HepG2 (cell line): ENCODE data around the gene ENDOU. TPM values are rescaled to one million over a fixed set of nuclear protein-coding genes. Genes with fewer than 3 reads are reported as not detected.

Source experiments
- ATAC-seq: fragments of 200-7000 bp; cut with Tn5 transposase; 3 replicates; pipeline ENCODE4 v1.9.1; 2020; ENCODE audit warnings: mild to moderate bottlenecking, moderate library complexity
- BruUV-seq: library from RNA; stranded (reverse); fragments of 400-500 nt; replicated peaks from 2 replicates; lab custom pipeline; 2021; lab: Mats Ljungman, UMichigan
- CTCF ChIA-PET: fragments of 300-600 bp; formaldehyde crosslinking; extraction: SDS; loops from one replicate; lab custom pipeline; 2021; ENCODE audit warnings: low total read pairs, inconsistent platforms, low intra/inter-chr PET ratio; lab: Yijun Ruan, JAX
- POLR2A ChIA-PET: fragments of 350-600 bp; sonication (Branson Sonifier 250); formaldehyde crosslinking; loops from one replicate; lab custom pipeline; 2020; ENCODE audit warnings: antibody characterized with exemption, inconsistent platforms; lab: Yijun Ruan, JAX
- DNase-seq: peaks from one replicate; pipeline ENCODE4 v3.0.0-alpha.2; 2015; ENCODE audit warnings: low spot score
- FAIRE-seq: peaks from 3 replicates; lab custom pipeline; 2011; peaks lifted over from hg19 to GRCh38; lab: Jason Lieb, UNC
- H2AFZ ChIP-seq: one replicate; pipeline ENCODE4 v1.6.1; 2011; ENCODE audit warnings: low read length, inconsistent platforms
- H3K27ac ChIP-seq: fragments of 300-600 bp; 3 replicates; pipeline ENCODE4 v1.8.0; 2011; ENCODE audit warnings: mixed run types, mild to moderate bottlenecking, mixed read lengths, low read length, inconsistent platforms; ENCODE audit not compliant: insufficient read depth; ENCODE audit errors: extremely low read length
- H3K27me3 ChIP-seq, 2 experiments: fragments of 200-600 bp in 1 of 2; 2 replicates in 1 of 2; 3 replicates in 1 of 2; pipeline versions ENCODE4 v1.6.0 to v1.8.0; 2011; ENCODE audit warnings: low read length in 2 of 2, mild to moderate bottlenecking in 2 of 2, moderate library complexity in 2 of 2, inconsistent platforms in 1 of 2; ENCODE audit not compliant: insufficient read depth in 2 of 2, control insufficient read depth in 1 of 2
- H3K36me3 ChIP-seq, 2 experiments: fragments of 200-600 bp in 1 of 2; replicated peaks in 1 of 2; 2 replicates in 1 of 2; 3 replicates in 1 of 2; pipeline versions ENCODE4 v1.5.1 to v1.8.0; 2011; ENCODE audit warnings: low read length in 2 of 2, inconsistent platforms in 1 of 2; ENCODE audit not compliant: insufficient read depth in 2 of 2, control insufficient read depth in 1 of 2
- H3K4me1 ChIP-seq: 2 replicates; pipeline ENCODE4 v1.5.1; 2012; ENCODE audit warnings: low read length, inconsistent platforms; ENCODE audit not compliant: insufficient read depth
- H3K4me2 ChIP-seq: 2 replicates; pipeline ENCODE4 v1.6.0; 2011; ENCODE audit warnings: low read depth, low read length, inconsistent platforms
- H3K4me3 ChIP-seq, 3 experiments: fragments of 200-600 bp in 1 of 3; sonication (generic), shearing (Covaris generic) in 1 of 3; replicated peaks in 1 of 3; 2 replicates each; pipeline ENCODE4 v1.5.1; 2011 to 2016; ENCODE audit warnings: low read length in 3 of 3, inconsistent platforms in 2 of 3, low read depth in 2 of 3, mild to moderate bottlenecking in 2 of 3, control low read depth in 1 of 3, mixed read lengths in 1 of 3; ENCODE audit not compliant: insufficient read depth in 1 of 3
- H3K79me2 ChIP-seq: one replicate; pipeline ENCODE4 v1.6.1; 2011; ENCODE audit warnings: low read length, inconsistent platforms; ENCODE audit not compliant: insufficient read depth
- H3K9ac ChIP-seq: 2 replicates; pipeline ENCODE4 v1.6.0; 2011; ENCODE audit warnings: mild to moderate bottlenecking, low read depth, low read length, inconsistent platforms; ENCODE audit not compliant: insufficient read depth
- H3K9me3 ChIP-seq: 2 replicates; pipeline ENCODE4 v1.5.1; 2012; ENCODE audit warnings: mild to moderate bottlenecking, low read length
- H4K20me1 ChIP-seq: 2 replicates; pipeline ENCODE4 v1.6.0; 2011; ENCODE audit warnings: inconsistent platforms, mild to moderate bottlenecking, low read length, moderate library complexity; ENCODE audit not compliant: insufficient read depth
- CBX2 ChIP-seq, 2 experiments: fragments of 200-600 bp in 1 of 2; sonication (generic); formaldehyde crosslinking in 1 of 2; IDR thresholded peaks; 2 replicates each; pipeline versions ENCODE4 v1.7.0 to v1.8.1; 2018 to 2022; ENCODE audit warnings: low read depth in 2 of 2, low read length in 1 of 2, mild to moderate bottlenecking in 1 of 2, missing genetic modification reagents in 1 of 2
- CHD2 ChIP-seq: IDR thresholded peaks from 2 replicates; pipeline ENCODE4 v1.6.1; 2011; ENCODE audit warnings: low read depth, low read length, improper control_type of control experiment
- FOXO1 ChIP-seq: sonication (generic); formaldehyde crosslinking; IDR thresholded peaks from 2 replicates; pipeline ENCODE4 v1.4.0; 2020; ENCODE audit warnings: missing genetic modification reagents
- NR1H2 ChIP-seq: sonication (generic); formaldehyde crosslinking; IDR thresholded peaks from 2 replicates; pipeline ENCODE4 v1.8.1; 2022; ENCODE audit warnings: low read depth, missing genetic modification reagents, borderline replicate concordance
- PAWR ChIP-seq: sonication (generic); formaldehyde crosslinking; IDR thresholded peaks from 2 replicates; pipeline ENCODE4 v1.4.0; 2020; ENCODE audit warnings: missing genetic modification reagents, mild to moderate bottlenecking, borderline replicate concordance
- ZBTB1 ChIP-seq: sonication (generic); formaldehyde crosslinking; IDR thresholded peaks from 2 replicates; pipeline ENCODE4 v1.4.0; 2020; ENCODE audit warnings: missing genetic modification reagents, borderline replicate concordance
- ZNF143 ChIP-seq: sonication (generic); formaldehyde crosslinking; IDR thresholded peaks from 2 replicates; pipeline ENCODE4 v1.4.0; 2020; ENCODE audit warnings: missing genetic modification reagents
- ZNF83 ChIP-seq: sonication (generic); formaldehyde crosslinking; IDR thresholded peaks from 2 replicates; pipeline ENCODE4 v1.4.0; 2020; ENCODE audit warnings: missing genetic modification reagents, mild to moderate bottlenecking, borderline replicate concordance
- ZSCAN21 ChIP-seq: sonication (generic); formaldehyde crosslinking; IDR thresholded peaks from 2 replicates; pipeline ENCODE4 v1.8.0; 2022; ENCODE audit warnings: mild to moderate bottlenecking, missing genetic modification reagents, moderate library complexity, borderline replicate concordance
- WGBS: methylation state at CpG from one replicate; pipeline ENCODE4 v1.1.6; 2017; ENCODE audit warnings: low lambda C conversion rate; 5-methylcytosine and 5-hydroxymethylcytosine counted together
- in situ Hi-C: cut with HindIII; loops from 2 replicates; pipeline ENCODE4 v1.10.0; 2017; ENCODE audit warnings: low pct_unique_long_range_greater_than_20kb; ENCODE audit not compliant: extremely low pct_ligation_motif_present
- intact Hi-C: fragments of 100-400 bp; cut with micrococcal nuclease; formaldehyde crosslinking; loops from one replicate; pipeline ENCODE4 v1.10.0; 2022; ENCODE audit not compliant: unreplicated experiment
- polyA plus RNA-seq, 8 experiments: library from polyadenylated mRNA; depleted of rRNA in 3 of 8; stranded (reverse) in 7 of 8; unstranded in 1 of 8; fragments of >200 nt; fragmentation: Illumina TruSeq in 4 of 8; extraction: Trizol in 4 of 8; gene quantifications; 2 replicates each; pipeline versions ENCODE4 v1.2.1 to v1.2.3, GENCODE V29; 2011 to 2016; ENCODE audit warnings: low read depth in 4 of 8, missing spikeins in 1 of 8, mixed read lengths in 1 of 8; ENCODE audit not compliant: insufficient read depth in 1 of 8
- total RNA-seq, 5 experiments: library from RNA; depleted of rRNA; stranded (reverse); fragments of >200 nt; fragmentation: Illumina TruSeq; extraction: Trizol; gene quantifications; 2 replicates each; pipeline ENCODE4 v1.2.3, GENCODE V29; 2016; ENCODE audit warnings: low read depth in 1 of 5
- TF ChIP-seq, protein P1 (sequence below): sonication (generic); formaldehyde crosslinking; IDR thresholded peaks from 2 replicates; pipeline ENCODE4 v1.4.0; 2020; ENCODE audit warnings: missing genetic modification reagents

Gene ENDOU
- total and polyA plus RNA-seq, 2 of the 13 experiments (the other 11 are each of a cell fraction or from before 2014, with no cell fraction given), result not detected

DNA sequence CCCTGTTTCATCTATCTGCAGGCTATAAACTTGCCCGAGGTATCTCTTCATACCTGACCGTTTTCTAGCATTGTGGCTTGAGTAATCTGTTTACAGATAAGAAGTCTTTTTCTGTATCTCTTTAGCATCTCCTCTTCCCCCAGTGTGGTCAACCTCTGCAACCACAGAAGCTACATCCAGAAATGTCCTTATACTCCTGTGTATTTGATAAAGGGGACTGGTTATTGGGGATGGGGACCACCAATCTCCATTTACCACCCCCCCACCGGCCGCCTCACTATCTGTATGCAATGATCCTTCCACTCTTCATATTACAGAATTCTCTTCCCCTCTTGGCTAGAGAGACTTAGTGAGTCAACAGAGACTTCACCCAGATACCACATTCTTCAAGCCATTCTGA lies 16.1 kb downstream of the ENDOU start:
- H3K4me1 ChIP-seq, result peaks cover 26% of the 10 kb centered on the region
- no peak overlapping the region for H3K4me2 ChIP-seq
- no peaks in the 10 kb centered on the region for H3K9me3 ChIP-seq
- intact Hi-C loops (no loop called here), in situ Hi-C loops (no loop called here)
- peaks cover 16% of the 10 kb centered on the region for H3K79me2 ChIP-seq
- H3K36me3 ChIP-seq, result no peaks in the 10 kb centered on the region
- no peak overlapping the region for H3K4me3 ChIP-seq
- DNase-seq (no peak), ATAC-seq (no peak), FAIRE-seq (no peak)
- POLR2A ChIA-PET, result no interaction called here
- H3K27me3 ChIP-seq, result no peaks in the 10 kb centered on the region; a peak in 1 of 5 replicates
- TF ChIP-seq PAWR, result no peak
- no peak for TF ChIP-seq ZSCAN21 (CRISPR knock-in tag)
- no peak for TF ChIP-seq CHD2
- no peak for TF ChIP-seq ZNF83 (CRISPR knock-in tag)
- TF ChIP-seq, protein P1, sequence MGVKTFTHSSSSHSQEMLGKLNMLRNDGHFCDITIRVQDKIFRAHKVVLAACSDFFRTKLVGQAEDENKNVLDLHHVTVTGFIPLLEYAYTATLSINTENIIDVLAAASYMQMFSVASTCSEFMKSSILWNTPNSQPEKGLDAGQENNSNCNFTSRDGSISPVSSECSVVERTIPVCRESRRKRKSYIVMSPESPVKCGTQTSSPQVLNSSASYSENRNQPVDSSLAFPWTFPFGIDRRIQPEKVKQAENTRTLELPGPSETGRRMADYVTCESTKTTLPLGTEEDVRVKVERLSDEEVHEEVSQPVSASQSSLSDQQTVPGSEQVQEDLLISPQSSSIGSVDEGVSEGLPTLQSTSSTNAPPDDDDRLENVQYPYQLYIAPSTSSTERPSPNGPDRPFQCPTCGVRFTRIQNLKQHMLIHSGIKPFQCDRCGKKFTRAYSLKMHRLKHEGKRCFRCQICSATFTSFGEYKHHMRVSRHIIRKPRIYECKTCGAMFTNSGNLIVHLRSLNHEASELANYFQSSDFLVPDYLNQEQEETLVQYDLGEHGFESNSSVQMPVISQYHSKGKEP (CRISPR knock-in tag), result no peak
- TF ChIP-seq FOXO1, result no peak
- TF ChIP-seq ZNF143 (CRISPR knock-in tag), result no peak
- TF ChIP-seq ZBTB1 (CRISPR knock-in tag), result no peak
- TF ChIP-seq CBX2 (IDR thresholded peaks at IDR 0.05; ENCODE audit: low read depth, low read length), result no peak
- TF ChIP-seq CBX2 (CRISPR knock-in tag; IDR thresholded peaks at IDR 0.05; ENCODE audit: low read depth), result no peak
- no peak for TF ChIP-seq NR1H2 (CRISPR knock-in tag)
- CTCF ChIA-PET, result no interaction called here
- H3K9ac ChIP-seq, result no peak overlapping the region
- no TSS peak for BruUV-seq
- H2AFZ ChIP-seq, result no peak overlapping the region
- 87% methylated on average over 4 of the region's 4 CpGs for WGBS
- no peaks in the 10 kb centered on the region for H4K20me1 ChIP-seq
- no peak overlapping the region for H3K27ac ChIP-seq
